ENCODE results near the gene UFSP1.

The UFSP1 gene

DNA sequence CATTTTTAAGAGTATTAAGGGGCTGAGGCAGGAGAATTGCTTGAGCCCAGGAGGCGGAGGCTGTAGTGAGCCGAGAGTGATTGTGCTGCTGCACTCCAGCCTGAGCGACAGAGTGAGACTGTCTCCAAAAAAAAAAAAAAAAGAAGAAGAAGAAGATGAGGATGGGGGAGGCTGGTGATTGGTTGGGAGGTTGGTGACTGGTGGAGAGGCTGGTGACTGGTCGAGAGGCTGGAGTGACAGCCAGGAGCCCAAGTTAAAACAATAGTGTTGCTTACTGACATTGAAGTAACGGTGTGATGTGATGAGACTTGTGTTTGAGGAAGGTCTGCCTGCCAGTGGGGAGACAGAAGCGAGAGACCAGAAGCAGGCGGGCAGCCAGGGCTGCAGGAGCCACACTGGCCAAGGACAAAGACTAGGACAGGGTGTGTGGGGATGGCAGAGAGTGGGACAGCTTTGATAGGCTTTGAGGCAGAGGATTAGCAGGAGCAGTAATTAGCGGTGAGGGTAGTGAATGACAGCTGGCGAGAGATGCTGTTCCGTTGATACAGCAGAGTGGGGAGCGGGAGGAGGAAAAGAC, 9.7 kb downstream of the UFSP1 start:
- no peak overlapping the region for H3K9ac ChIP-seq (ENCODE audit: low read depth, low read length)
- H4K20me1 ChIP-seq (ENCODE audit: insufficient read depth, low read length) = peaks cover 83% of the 10 kb centered on the region
- H3K36me3 ChIP-seq (ENCODE audit: insufficient read depth, low read length) = peaks cover 92% of the 10 kb centered on the region

DNA sequence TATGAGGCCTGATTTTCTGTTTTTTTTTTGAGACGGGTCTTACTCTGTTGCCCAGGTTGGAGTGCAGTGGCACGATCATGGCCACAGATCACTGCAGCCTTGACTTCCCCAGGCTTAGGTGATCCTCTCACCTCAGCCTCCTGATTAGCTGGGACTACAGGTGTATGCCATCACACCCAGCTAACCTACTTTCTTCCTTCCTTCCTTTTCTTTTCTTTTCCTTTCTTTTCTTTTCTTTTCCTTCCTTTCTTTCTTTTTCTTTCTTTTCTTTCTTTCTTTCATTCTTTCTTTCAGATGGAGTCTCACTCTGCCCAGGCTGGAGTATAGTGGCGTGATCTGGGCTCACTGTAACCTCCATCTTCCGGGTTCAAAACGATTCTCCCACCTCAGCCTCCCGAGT, 10.8 kb downstream of the UFSP1 start:
- Histone ChIP-seq H3K4me2 (ENCODE audit: insufficient read depth, low read length) (peak overlapping the region; percentile 92; the same call in 1 of the 2 replicates), H3K4me1 (ENCODE audit: insufficient read depth, low read length) (peaks cover 50% of the 10 kb centered on the region), H3K36me3 (ENCODE audit: insufficient read depth, low read length) (peaks cover 89% of the 10 kb centered on the region), H3K27ac (ENCODE audit: low read length) (no peak overlapping the region), H2AFZ (ENCODE audit: low read depth, low read length) (no peak overlapping the region), H3K79me2 (ENCODE audit: insufficient read depth, low read length) (peaks cover 89% of the 10 kb centered on the region), H3K27me3 (ENCODE audit: insufficient read depth, low read length, poor library complexity) (no peaks in the 10 kb centered on the region), H3K4me3 (ENCODE audit: low read depth in 1 of 2, low read length in 2 of 2) (no peak overlapping the region), H4K20me1 (ENCODE audit: insufficient read depth, low read length) (peaks cover 72% of the 10 kb centered on the region), H3K9me3 (ENCODE audit: insufficient read depth, low read length, severe bottlenecking) (no peaks in the 10 kb centered on the region), H3K9ac (ENCODE audit: low read depth, low read length) (peak overlapping the region; percentile 22; the same call in 1 of the 2 replicates)
- no peak for ATAC-seq (ENCODE audit: insufficient read depth, low read depth)
- DNase-seq = no peak
- no peak for TF ChIP-seq EZH2 (IDR thresholded peaks at IDR 0.05; ENCODE audit: borderline replicate concordance, low read depth, low read length, severe bottlenecking)
- TF ChIP-seq, protein P1, sequence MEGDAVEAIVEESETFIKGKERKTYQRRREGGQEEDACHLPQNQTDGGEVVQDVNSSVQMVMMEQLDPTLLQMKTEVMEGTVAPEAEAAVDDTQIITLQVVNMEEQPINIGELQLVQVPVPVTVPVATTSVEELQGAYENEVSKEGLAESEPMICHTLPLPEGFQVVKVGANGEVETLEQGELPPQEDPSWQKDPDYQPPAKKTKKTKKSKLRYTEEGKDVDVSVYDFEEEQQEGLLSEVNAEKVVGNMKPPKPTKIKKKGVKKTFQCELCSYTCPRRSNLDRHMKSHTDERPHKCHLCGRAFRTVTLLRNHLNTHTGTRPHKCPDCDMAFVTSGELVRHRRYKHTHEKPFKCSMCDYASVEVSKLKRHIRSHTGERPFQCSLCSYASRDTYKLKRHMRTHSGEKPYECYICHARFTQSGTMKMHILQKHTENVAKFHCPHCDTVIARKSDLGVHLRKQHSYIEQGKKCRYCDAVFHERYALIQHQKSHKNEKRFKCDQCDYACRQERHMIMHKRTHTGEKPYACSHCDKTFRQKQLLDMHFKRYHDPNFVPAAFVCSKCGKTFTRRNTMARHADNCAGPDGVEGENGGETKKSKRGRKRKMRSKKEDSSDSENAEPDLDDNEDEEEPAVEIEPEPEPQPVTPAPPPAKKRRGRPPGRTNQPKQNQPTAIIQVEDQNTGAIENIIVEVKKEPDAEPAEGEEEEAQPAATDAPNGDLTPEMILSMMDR (IDR thresholded peaks at IDR 0.05; ENCODE audit: borderline replicate concordance, extremely low read depth, low read length, poor library complexity, severe bottlenecking) = no peak

More for the DNA sequence above, 9.7 kb downstream of the UFSP1 start:
- H3K4me1 ChIP-seq (ENCODE audit: insufficient read depth, low read length) = peaks cover 41% of the 10 kb centered on the region
- no peak overlapping the region for H3K27ac ChIP-seq (ENCODE audit: low read length)
- H3K79me2 ChIP-seq (ENCODE audit: insufficient read depth, low read length) = peaks cover 87% of the 10 kb centered on the region
- H2AFZ ChIP-seq (ENCODE audit: low read depth, low read length) = no peak overlapping the region
- peak overlapping the region; percentile 92; the same call in 1 of the 2 replicates for H3K4me2 ChIP-seq (ENCODE audit: insufficient read depth, low read length)
- ATAC-seq (ENCODE audit: insufficient read depth, low read depth) (no peak), DNase-seq (no peak)
- TF ChIP-seq, protein P1 (IDR thresholded peaks at IDR 0.05; ENCODE audit: borderline replicate concordance, extremely low read depth, low read length, poor library complexity, severe bottlenecking) = no peak
- TF ChIP-seq EZH2 (IDR thresholded peaks at IDR 0.05; ENCODE audit: borderline replicate concordance, low read depth, low read length, severe bottlenecking) = no peak
- no peaks in the 10 kb centered on the region for H3K27me3 ChIP-seq (ENCODE audit: insufficient read depth, low read length, poor library complexity)
- no peaks in the 10 kb centered on the region for H3K9me3 ChIP-seq (ENCODE audit: insufficient read depth, low read length, severe bottlenecking)
- no peak overlapping the region for H3K4me3 ChIP-seq (ENCODE audit: low read depth in 1 of 2, low read length in 2 of 2)

DNA sequence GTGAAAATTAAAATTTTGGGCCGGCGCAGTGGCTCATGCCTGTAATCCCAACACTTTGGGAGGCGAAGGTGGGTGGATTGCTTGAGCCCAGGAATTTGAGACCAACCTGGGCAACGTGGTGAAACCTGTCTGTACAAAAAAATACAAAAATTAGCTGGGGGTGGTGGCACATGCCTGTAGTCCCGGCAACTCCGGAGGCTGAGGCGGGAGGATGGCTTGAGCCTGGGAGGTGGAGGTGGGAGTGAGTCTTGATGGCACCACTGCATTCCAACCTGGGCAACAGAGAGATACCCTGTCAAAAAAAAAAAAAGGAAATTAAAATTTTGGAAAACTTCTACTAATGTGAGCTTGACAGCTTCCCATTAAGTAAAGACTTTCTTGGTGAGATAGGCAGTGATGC, 11.5 kb downstream of the UFSP1 start:
- H3K4me1 ChIP-seq (ENCODE audit: insufficient read depth, low read length) = peaks cover 52% of the 10 kb centered on the region
- H3K27me3 ChIP-seq (ENCODE audit: insufficient read depth, low read length, poor library complexity) = no peaks in the 10 kb centered on the region
- TF ChIP-seq, protein P1 (IDR thresholded peaks at IDR 0.05; ENCODE audit: borderline replicate concordance, extremely low read depth, low read length, poor library complexity, severe bottlenecking) = no peak
- TF ChIP-seq EZH2 (IDR thresholded peaks at IDR 0.05; ENCODE audit: borderline replicate concordance, low read depth, low read length, severe bottlenecking) = no peak
- H3K36me3 ChIP-seq (ENCODE audit: insufficient read depth, low read length) = peaks cover 87% of the 10 kb centered on the region
- H3K27ac ChIP-seq (ENCODE audit: low read length) = no peak overlapping the region
- H2AFZ ChIP-seq (ENCODE audit: low read depth, low read length) = no peak overlapping the region
- peaks cover 83% of the 10 kb centered on the region for H3K79me2 ChIP-seq (ENCODE audit: insufficient read depth, low read length)
- no peak overlapping the region for H3K4me3 ChIP-seq (ENCODE audit: low read depth in 1 of 2, low read length in 2 of 2)
- DNase-seq (no peak), ATAC-seq (ENCODE audit: insufficient read depth, low read depth) (no peak)
- H3K4me2 ChIP-seq (ENCODE audit: insufficient read depth, low read length) = peak overlapping the region; percentile 92; the same call in 1 of the 2 replicates
- H4K20me1 ChIP-seq (ENCODE audit: insufficient read depth, low read length) = peaks cover 66% of the 10 kb centered on the region
- no peaks in the 10 kb centered on the region for H3K9me3 ChIP-seq (ENCODE audit: insufficient read depth, low read length, severe bottlenecking)
- H3K9ac ChIP-seq (ENCODE audit: low read depth, low read length) = peak overlapping the region; percentile 22
